Vagina (tissue), 2 donors: ENCODE measurements around the gene COL18A1. TPM values are rescaled to one million over a fixed set of nuclear protein-coding genes. Genes with fewer than 3 reads are reported as not detected.

Source experiments
- DNase-seq, 2 donors: peaks; one replicate each; pipeline ENCODE4 v3.0.0-alpha.2; 2017; ENCODE audit errors: extremely low spot score in 2 of 2
- H3K27ac ChIP-seq: fragments of 200-600 bp; sonication (generic); one replicate; pipeline ENCODE4 v1.5.1; 2019
- H3K27me3 ChIP-seq: fragments of 200-600 bp; sonication (generic); one replicate; pipeline ENCODE4 v1.5.1; 2019
- H3K36me3 ChIP-seq, 2 donors: fragments of 200-600 bp; sonication (generic); one replicate each; pipeline ENCODE4 v1.5.1; 2017 to 2019
- H3K4me1 ChIP-seq: fragments of 200-600 bp; sonication (generic); one replicate; pipeline ENCODE4 v1.5.1; 2019
- H3K4me3 ChIP-seq, 2 donors: fragments of 200-600 bp; sonication (generic); 1 replicate in 1 of 2; 2 replicates in 1 of 2; pipeline ENCODE4 v1.5.1; 2016 to 2019
- H3K9me3 ChIP-seq: fragments of 200-600 bp; sonication (generic); one replicate; pipeline ENCODE4 v1.5.1; 2019
- POLR2A ChIP-seq, 2 donors: fragments of 450-650 bp; IDR thresholded peaks; one replicate each; pipeline ENCODE4 v1.6.1; 2017; ENCODE audit warnings: antibody characterized with exemption in 2 of 2, mild to moderate bottlenecking in 2 of 2, moderate library complexity in 2 of 2
- POLR2AphosphoS5 ChIP-seq, 2 donors: sonication (generic); formaldehyde crosslinking; IDR thresholded peaks; one replicate each; pipeline ENCODE4 v1.9.0; 2017; ENCODE audit warnings: antibody characterized with exemption in 2 of 2, mild to moderate bottlenecking in 2 of 2, low read depth in 1 of 2; ENCODE audit not compliant: insufficient read depth in 1 of 2
- intact Hi-C: fragments of 100-400 bp; cut with DNase I; formaldehyde crosslinking; loops from one replicate; pipeline ENCODE4 v1.15.1; 2023
- total RNA-seq: library from RNA; depleted of rRNA; stranded (reverse); fragments of >200 nt; gene quantifications from one replicate; pipeline ENCODE4 v1.2.3, GENCODE V29; 2016
- TF ChIP-seq, protein P1 (sequence below), 3 experiments: fragments of 450-650 bp in 2 of 3; fragments of 200-600 bp in 1 of 3; sonication (generic) in 1 of 3; IDR thresholded peaks; one replicate each; pipeline ENCODE4 v1.5.1; 2017 to 2019; ENCODE audit warnings: antibody characterized with exemption in 3 of 3, mild to moderate bottlenecking in 2 of 3, moderate library complexity in 2 of 3

COL18A1 gene
- total RNA-seq, 1 donor from 2014 or later, result 86.7 TPM

DNA sequence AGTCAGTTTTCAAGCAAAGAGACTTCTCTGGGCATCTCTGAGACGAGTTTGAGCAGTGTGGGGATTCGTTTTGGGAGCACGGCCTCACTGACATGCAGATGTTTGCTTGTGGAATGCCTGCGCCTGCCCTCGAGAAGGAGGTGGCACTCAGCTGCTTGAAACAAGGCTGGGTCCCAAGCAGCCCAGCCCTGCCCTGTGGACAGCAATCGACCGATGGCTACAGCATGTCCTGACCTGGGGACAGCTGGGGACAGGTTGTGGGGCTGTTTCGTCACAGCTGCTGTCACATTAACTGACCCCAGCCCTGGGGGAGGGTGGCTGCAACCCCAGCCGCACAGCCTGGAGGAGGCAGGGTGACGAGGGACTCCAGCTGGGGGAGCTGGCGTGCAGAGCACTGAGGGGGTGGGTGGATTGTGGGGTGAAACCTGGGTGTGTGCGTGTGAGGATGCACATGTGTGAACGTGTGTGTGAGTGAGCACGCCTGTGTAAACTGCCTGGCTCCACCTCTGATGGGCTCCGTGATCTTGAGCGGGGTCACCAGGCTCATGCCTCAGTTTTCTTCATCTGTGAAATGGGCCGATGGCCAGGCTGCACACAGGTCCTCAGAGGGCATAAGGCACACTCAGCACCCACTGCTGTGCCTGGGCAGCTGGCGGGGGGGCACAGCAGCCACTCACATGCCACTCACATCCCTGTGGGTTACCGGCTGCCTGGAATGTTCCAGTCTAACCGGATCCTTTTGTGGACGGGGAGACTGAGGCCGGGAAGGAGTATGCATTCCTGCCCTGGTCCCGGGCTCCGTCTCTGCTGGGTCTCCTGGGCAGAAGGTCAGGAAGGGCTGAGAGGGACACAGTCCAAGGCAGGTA lies 49.3 kb downstream of the COL18A1 start:
- Histone ChIP-seq H3K9me3 (no peaks in the 10 kb centered on the region), H3K36me3 (no peaks in the 10 kb centered on the region), H3K4me3 (peak overlapping the region; percentile 33 to 44), H3K27ac (peak overlapping the region; percentile 43), H3K4me1 (peaks cover 62% of the 10 kb centered on the region), H3K27me3 (no peaks in the 10 kb centered on the region)
- intact Hi-C loops, result no loop called here
- no peak for DNase-seq
- no peak for TF ChIP-seq POLR2AphosphoS5 (IDR thresholded peaks at IDR 0.05; ENCODE audit: insufficient read depth in 1 of 2, low read depth in 1 of 2)
- TF ChIP-seq, protein P1, sequence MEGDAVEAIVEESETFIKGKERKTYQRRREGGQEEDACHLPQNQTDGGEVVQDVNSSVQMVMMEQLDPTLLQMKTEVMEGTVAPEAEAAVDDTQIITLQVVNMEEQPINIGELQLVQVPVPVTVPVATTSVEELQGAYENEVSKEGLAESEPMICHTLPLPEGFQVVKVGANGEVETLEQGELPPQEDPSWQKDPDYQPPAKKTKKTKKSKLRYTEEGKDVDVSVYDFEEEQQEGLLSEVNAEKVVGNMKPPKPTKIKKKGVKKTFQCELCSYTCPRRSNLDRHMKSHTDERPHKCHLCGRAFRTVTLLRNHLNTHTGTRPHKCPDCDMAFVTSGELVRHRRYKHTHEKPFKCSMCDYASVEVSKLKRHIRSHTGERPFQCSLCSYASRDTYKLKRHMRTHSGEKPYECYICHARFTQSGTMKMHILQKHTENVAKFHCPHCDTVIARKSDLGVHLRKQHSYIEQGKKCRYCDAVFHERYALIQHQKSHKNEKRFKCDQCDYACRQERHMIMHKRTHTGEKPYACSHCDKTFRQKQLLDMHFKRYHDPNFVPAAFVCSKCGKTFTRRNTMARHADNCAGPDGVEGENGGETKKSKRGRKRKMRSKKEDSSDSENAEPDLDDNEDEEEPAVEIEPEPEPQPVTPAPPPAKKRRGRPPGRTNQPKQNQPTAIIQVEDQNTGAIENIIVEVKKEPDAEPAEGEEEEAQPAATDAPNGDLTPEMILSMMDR (IDR thresholded peaks at IDR 0.05), result no peak

DNA sequence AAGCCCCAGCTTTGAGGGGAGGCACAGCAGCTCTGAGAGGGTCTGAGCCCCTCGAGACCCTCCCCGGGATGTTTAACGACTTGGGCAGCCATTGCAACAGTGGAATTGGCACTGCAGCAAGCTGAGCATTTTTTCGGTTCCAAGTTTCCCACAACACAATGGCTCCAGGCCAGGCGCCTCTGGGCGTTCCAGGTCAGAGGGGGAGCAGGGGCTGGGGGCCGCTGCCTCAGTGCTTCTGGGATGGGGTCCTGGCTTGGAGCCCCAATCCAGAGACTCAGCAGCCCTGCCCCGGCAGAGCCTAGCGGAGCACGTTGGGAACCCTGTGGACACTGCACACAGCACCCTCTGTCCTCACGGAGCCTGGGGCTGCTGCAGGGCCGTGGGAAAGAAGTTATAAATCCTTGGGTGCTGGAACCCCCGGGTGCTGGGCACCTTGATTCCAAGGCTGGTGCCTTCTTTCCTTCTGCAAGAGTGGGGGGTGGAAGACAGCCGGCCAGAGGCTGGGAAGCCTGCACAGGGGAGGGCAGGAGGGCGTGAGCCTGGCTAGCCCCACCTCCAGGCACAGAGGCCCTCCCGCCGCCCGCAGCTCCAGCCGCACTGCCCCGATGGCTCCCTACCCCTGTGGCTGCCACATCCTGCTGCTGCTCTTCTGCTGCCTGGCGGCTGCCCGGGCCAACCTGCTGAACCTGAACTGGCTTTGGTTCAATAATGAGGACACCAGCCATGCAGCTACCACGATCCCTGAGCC lies 50.1 kb downstream of the COL18A1 start:
- Histone ChIP-seq H3K36me3 (no peaks in the 10 kb centered on the region), H3K27ac (peak overlapping the region; percentile 43), H3K9me3 (no peaks in the 10 kb centered on the region), H3K4me1 (peaks cover 54% of the 10 kb centered on the region), H3K27me3 (no peaks in the 10 kb centered on the region), H3K4me3 (peak overlapping the region; percentile 33 to 44)
- intact Hi-C loops, result no loop called here
- no peak for DNase-seq
- peak in 1 of 2 donors; percentile 55 for TF ChIP-seq POLR2AphosphoS5 (IDR thresholded peaks at IDR 0.05; ENCODE audit: insufficient read depth in 1 of 2, low read depth in 1 of 2)
- TF ChIP-seq, protein P1 (IDR thresholded peaks at IDR 0.05), result no peak
- TF ChIP-seq POLR2A (IDR thresholded peaks at IDR 0.05), result no peak

DNA sequence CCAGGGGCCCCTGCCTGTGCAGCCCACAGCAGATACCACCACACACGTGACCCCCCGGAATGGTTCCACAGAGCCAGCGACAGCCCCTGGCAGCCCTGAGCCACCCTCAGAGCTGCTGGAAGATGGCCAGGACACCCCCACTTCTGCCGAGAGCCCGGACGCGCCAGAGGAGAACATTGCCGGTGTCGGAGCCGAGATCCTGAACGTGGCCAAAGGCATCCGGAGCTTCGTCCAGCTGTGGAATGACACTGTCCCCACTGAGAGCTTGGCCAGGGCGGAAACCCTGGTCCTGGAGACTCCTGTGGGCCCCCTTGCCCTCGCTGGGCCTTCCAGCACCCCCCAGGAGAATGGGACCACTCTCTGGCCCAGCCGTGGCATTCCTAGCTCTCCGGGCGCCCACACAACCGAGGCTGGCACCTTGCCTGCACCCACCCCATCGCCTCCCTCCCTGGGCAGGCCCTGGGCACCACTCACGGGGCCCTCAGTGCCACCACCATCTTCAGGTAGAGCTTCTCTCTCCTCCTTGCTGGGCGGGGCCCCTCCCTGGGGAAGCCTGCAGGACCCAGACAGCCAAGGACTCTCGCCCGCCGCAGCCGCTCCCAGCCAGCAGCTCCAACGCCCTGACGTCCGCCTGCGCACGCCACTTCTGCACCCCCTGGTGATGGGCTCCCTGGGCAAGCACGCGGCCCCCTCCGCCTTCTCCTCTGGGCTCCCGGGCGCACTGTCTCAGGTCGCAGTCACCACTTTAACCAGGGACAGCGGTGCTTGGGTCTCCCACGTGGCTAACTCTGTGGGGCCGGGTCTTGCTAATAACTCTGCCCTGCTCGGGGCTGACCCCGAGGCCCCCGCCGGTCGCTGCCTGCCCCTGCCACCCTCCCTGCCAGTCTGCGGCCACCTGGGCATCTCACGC lies 51.0 kb downstream of the COL18A1 start:
- Histone ChIP-seq H3K36me3 (no peaks in the 10 kb centered on the region), H3K27ac (peak overlapping the region; percentile 43), H3K4me1 (peaks cover 46% of the 10 kb centered on the region), H3K27me3 (no peaks in the 10 kb centered on the region), H3K9me3 (no peaks in the 10 kb centered on the region), H3K4me3 (peak overlapping the region; percentile 33 to 44)
- no peak for DNase-seq
- TF ChIP-seq POLR2AphosphoS5 (IDR thresholded peaks at IDR 0.05; ENCODE audit: insufficient read depth in 1 of 2, low read depth in 1 of 2), result peak in 1 of 2 donors; percentile 15
- TF ChIP-seq, protein P1 (IDR thresholded peaks at IDR 0.05), result no peak
- TF ChIP-seq POLR2A (IDR thresholded peaks at IDR 0.05), result no peak
- intact Hi-C loops, result no loop called here

DNA sequence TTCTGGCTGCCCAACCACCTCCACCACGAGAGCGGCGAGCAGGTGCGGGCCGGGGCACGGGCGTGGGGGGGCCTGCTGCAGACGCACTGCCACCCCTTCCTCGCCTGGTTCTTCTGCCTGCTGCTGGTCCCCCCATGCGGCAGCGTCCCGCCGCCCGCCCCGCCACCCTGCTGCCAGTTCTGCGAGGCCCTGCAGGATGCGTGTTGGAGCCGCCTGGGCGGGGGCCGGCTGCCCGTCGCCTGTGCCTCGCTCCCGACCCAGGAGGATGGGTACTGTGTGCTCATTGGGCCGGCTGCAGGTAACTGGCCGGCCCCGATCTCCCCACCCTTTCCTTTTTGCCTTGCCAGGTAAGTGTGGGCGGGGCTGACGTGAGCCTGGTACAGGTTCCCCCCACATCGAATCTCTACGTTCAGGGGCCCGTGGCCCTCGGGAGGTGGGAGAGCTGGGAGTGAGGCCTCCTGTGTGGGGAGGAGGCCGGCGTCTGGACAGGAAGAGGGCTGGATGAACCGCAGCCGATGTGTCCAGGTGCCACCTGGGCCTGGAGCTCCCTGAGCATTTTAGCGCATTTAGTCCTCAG lies 51.7 kb downstream of the COL18A1 start:
- peaks cover 46% of the 10 kb centered on the region for H3K4me1 ChIP-seq
- no peaks in the 10 kb centered on the region for H3K9me3 ChIP-seq
- no peaks in the 10 kb centered on the region for H3K36me3 ChIP-seq
- no peak overlapping the region for H3K27ac ChIP-seq
- no peak for TF ChIP-seq POLR2AphosphoS5 (IDR thresholded peaks at IDR 0.05; ENCODE audit: insufficient read depth in 1 of 2, low read depth in 1 of 2)
- no peak for TF ChIP-seq POLR2A (IDR thresholded peaks at IDR 0.05)
- TF ChIP-seq, protein P1 (IDR thresholded peaks at IDR 0.05), result no peak
- H3K4me3 ChIP-seq, result peak overlapping the region in 1 of 2 donors; percentile 33
- no peak for DNase-seq
- intact Hi-C loops, result no loop called here
- no peaks in the 10 kb centered on the region for H3K27me3 ChIP-seq
